Ecto neural progenitor cell (in vitro differentiated cells): ENCODE data around the gene PPM1H.
"Not testable (repeated sequence)": the region's sequence is repeated elsewhere in the genome, so short reads cannot be mapped to it uniquely, and the experiment has no call there.

ENCODE experiments used
- DNase-seq: peaks from one replicate; pipeline ENCODE4 v3.0.0-alpha.2; 2018; ENCODE audit warnings: low spot score

Gene PPM1H

DNA sequence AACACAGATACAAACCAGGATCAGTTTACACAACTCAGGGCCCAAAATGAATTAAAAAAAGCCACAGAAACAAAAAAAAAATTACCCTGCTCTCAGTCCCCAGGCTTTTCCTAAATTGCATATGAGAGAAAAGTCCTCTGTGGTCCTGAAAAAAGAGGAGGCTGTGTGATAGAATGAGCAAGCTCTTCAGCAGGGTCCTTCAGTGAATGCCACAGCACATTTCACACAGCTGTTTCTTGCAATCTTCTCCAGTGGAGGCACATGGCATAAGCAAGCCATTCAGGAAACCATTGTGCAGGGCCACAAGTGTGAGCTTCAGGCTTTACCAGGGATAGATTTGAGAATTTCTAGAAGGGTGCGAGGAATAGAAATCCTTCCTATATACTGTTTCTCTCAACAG, 168.5 kb downstream of the PPM1H start:
- no peak for DNase-seq

DNA sequence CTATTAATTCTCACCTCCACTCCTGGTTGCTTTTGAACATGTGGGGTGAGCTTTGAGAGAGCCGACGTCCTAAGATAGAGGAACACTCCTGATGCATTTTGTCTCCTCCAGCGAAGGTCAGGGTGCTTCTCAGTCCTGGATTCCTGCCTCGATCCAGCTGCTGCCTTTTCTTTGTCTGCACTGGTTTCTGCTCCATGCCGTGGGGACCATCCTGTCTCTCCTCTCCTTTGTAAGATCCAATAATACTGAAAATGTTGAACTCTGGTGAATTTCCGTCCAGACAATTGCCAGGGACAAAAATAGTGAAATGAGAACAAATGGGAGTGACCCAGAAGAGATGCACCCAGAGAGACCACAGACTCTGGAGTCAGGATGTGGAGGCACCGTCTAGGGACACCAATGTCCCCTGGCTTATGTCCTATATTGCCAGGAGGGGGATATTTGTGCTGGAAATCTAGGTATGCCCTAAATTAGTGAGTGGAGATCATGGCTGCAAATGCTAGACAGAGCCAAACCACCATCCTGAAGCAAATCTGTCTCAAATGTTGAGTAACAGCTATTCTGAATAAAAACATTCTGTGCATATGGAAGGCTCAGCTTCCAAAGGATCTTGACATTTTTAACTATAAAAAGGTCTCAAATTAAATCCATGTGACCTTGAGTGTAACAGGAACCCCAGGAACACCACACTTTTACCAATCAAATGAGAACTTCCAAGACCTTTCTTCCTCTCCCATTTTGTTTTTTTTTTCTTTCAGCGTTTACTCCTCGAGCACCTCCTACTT, 170.9 kb downstream of the PPM1H start:
- no peak for DNase-seq

DNA sequence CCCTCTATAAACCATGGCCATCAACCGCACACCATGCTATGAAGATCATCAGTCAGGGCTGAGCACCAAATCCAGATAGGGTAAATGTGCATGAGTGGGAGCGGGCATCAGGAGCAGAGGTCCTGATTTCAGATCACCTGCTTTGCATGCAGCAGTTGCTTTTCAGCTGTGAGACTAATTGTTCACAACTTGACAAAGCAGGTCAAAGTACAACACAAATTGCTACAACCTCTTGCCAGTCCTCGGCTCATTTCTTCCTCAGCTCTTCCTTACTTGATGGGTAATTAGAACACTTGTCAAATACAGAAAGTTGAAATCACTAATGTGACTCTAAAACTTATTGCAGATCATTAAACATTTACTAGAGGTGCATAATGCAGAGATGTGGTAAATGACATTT, 171.6 kb downstream of the PPM1H start:
- no peak for DNase-seq

DNA sequence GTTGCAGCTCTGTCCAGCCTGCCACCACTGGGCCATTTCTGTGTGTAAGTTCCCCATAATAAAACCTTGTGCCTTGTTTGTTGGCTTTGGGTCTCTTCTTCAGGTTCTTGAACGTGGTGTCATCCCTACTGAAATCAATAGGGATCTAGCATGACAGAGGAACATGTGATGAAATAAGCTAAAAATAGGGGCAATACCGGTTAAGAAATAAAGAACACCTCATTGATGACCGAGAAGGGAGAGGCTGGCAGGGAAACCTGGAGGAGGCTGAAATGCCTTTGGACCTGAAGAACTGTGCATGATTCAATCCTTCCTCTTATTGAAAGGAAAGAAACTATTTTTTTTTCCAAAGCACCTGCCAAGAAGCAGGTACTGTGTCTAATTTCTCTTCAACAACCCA, 172.3 kb downstream of the PPM1H start:
- DNase-seq: no peak

DNA sequence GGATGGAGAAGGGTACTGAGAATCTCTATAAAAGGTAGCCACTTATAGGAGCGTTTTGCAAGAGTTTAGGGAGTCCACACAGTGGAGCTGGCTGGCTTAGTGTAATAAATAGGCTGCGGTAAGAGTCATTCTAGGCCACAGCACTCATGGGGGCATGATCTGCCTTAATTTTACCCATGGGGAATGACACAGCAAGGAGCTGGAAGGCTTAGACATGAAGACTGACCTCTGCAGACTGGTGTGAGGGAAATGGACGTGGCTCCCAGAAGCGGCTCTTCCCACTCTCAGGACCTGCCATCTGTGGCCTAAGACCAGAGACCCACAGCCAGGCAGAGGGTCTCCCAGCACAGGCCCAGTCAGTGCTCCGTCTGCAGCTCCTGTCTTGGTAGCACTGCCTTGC, 173.3 kb downstream of the PPM1H start:
- no peak for DNase-seq

DNA sequence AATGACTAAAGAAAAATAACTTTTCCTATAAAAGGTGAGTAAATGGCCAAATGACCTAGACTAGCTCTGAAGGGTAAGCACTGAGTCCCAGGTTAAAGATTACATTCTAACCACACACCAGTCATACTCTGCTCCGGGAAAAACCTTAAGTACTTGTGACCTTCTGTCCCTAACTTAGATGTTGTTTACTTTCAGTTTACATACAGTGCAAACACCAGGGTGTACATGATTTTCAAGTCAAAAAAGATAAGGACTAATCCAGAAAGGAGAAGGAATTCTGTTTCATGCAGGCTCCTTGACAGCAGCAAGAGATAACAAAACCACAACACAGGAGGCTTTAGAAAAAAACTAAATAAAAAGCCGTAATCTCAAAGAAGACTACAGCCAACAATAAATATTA, 174.2 kb downstream of the PPM1H start:
- no peak for DNase-seq

DNA sequence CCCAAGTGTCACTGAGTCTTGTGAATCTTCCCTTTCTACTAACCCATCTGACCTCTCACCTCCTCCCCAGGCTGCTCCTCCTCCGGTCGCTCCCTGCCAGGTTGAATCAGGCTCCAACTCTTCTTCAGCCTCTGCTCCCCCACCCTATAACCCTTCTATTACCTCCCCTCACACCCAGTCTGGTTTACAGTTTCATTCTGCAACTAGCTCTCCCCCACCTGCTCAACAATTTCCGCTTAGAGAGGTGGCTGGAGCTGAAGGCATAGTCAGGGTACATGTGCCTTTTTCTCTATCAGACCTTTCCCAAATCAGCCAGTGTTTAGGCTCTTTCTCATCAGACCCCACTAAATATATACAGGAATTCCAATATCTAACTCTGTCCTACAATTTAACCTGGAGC, 174.6 kb downstream of the PPM1H start:
- DNase-seq: not testable (repeated sequence)

DNA sequence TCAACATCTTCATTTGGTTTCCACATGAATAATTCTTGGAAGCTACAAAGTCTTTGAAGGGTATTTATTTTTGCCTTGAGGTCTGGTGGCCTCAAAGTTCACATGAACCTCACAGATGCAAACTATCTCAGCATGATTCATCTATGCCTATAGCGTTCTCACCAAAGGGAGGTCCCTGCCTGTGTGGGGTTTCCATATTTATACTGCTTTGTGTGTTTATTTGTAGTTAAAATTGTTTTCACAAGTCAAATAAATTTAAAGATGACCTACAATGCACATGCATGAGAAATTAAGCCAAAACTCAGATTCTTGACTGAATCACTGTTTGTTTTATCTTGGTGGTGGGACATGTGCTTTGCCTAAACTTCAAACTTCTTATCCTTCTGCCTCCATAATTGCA, 176.7 kb downstream of the PPM1H start:
- no peak for DNase-seq

DNA sequence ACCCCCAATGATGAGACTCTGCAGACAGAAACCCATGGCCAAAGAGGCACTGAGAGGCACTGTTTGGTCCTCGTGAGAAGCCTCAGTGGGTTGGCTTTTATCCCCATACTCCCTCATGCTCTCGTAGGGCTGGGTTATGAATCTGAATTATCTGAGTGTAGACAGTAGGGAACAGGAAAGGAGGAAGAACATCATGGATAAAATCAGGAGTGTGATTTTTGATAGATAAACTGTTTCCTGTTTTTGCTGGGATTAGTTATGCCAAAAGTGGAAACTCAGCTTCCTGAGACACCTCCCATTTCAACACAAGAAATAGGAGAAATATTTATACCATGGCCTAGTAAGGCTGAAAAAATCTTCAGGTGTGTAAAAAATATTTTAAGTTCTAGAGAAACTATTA, 177.9 kb downstream of the PPM1H start:
- no peak for DNase-seq

DNA sequence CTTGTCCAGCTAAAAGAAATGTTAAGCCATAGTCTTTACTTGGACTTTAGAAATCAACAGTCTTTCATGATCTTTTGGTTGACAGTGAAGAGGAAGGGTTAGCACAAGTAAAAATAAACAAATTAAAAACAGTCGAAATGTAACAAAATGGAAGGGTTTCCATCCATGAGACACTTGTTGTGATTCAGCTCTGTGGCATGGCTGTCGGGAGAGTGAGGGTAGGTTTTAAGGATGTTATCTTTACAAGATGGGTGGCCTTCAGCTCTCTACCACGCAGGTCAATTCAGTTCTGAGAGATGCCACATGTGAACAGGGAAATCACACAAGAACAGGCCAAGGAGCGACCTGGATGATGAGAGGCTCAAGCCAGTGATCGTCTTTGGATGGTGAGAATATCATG, 180.2 kb downstream of the PPM1H start:
- no peak for DNase-seq

DNA sequence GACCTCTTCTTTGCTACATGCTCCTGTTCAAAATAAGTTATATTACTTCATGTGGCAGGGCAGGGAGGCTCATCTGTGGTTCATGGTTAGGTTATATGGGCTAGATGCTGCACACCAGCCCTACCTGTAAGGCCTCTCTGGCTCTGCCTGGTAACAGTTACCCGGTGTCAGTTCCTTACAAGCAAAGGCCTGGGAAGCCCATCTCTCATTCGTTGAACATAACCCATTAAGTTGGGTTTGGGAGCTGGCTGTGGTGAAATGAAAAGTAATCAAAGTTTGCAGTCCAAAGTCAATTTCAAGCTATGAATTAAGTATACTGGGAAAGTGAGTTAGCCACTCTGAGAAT, 183.2 kb downstream of the PPM1H start:
- no peak for DNase-seq

DNA sequence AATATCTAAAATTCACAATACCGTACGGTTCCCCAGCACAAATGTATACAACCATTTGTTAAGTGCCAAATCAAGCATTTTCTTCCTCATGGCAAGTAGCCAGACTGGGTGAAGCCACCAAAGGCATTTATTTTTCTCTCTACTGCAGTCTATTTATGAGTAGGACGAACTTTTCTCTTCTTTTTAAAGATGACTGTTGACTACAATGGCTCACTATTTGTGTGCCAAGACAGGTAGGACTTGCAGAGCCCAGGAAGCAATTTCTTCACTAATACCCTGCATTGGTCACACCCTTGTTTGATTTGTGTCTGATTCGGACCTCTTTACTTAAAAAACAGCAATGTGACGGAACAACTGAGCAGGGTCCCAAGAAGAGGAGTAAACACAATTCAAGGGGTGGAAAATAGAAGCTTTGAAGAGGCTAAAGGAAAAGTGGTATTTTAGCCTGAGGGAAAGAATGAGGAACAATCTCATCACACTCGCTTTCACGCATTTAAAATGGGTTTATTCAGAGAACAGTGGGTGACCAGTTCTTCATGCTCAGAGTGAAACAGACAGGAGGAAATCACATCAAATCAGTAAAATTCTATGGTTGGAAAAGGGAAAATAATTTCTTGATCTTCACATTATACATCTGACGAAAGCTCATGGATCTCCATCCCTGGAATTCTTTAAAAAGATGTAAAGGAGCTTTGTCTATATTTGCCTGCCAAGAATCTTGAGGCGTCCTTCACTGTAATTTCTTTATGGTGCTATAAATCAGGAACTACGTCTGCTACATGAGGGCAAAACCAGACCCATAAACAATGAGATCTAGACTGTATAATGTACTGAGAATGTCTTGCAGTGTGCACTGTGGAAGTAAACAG, 183.8 kb downstream of the PPM1H start:
- DNase-seq: no peak

DNA sequence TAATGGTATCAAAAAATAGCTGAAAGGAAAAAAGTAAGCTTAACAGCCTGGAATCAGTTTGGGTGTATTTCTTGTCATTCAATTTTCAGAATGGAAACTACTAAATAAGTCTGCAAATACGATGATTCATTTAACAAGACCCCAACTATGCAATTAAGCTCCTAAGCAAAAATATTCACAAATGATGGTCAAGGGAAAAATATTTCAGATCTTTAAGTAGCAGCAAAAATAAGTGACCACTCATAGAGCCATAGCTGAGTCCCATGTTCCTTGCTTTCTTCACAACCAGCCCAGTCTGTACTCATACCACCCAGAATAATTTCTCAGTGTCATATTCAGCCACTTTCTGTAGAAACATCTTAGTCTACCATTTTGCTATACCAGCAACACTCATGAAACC, 185.4 kb downstream of the PPM1H start:
- DNase-seq: no peak

DNA sequence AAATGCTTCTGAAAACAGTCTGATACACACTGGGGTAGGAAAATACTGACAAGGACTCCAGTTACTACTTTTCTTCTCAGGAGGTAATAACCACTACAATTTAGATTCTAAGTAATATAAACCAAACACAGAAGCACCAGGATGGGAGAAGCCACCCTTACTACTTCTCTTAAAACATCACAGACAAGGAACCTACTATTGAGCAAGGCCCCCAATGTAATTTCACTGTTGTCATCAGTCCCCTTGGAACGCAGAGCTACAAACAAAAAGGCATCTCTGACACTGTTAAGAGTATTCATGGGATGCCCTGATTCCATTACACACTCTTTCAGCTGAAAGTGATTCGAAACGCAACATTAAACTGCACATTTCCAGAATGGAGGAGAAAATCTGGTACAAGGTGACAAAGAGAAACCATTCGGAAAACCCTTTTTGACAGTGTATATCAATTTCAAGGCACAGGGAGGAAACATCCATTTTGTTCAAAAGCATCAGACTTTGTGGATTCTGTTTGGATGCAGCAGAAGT, 185.9 kb downstream of the PPM1H start:
- no peak for DNase-seq

DNA sequence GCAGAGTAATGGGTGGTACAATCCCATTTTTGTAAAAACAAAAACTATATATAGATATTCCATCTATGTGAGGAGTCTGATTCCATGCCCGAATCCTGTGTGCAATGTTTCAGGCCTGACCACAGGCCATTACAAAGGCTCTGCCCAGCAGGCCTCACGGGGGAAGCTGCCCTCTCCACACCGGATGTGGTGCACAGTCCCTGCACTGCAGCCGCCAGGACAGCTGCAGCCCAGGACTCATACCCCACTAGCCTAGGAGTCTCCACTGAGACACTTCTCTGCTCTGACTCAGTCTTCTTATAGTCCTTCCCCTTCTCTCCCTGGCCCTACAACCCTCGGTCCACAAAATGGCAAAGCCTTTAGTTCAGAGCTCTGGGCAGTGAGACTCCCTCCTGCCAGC, 190.4 kb downstream of the PPM1H start:
- no peak for DNase-seq

DNA sequence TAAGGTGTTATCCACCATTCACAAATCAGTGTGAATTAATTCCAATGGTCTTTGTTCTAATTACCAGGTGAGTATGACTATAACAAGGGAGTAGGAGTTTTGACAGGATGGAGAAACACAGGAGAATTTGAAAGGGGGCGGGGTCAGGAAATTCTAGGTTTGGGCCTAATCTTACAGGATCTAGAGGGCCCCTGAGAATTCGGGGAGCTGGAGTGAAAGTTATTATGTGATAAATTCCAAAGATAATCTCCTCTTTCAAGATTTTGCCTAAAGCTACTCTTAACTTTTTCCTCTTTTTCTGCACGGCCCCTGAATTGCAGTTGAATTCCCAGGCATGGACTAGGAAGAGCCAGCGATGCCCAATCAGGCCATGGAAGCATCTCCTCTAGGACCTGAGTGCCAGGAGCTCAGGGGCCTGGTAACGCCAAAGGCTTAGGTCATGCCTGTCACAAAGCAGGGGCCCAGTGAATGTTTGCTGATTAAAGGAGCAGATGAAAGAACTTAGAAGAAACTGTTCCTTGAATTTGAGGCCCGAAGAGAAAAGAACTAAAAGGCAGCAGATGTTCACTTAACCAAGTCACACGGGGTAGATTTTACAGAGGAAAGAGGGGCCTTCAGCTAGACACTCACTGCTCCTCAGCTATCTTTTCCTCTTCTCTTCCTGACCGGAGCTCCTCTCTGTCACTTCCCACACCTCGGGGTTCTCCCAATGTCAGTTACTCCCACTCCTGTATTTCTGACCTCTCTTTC, 195.5 kb downstream of the PPM1H start:
- no peak for DNase-seq

DNA sequence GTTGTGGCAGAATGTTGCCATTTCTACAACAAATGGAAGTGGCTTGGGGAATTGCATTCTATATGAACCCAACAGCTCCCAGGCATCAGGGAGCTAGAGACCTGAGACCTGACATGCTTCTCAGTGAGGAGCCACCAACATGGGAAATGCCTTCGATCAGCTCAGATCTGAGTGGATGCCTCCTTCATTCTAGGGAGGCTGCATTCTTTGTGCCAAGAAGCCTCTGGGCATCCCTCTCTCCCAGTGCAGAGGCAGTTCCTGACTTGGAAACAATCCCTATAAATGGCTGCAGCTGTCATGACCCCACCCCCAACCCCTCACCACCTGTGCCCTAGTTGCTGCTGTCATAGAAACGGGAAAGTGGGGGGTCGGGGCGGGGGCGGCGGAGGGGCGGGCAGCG, 196.3 kb downstream of the PPM1H start:
- no peak for DNase-seq

DNA sequence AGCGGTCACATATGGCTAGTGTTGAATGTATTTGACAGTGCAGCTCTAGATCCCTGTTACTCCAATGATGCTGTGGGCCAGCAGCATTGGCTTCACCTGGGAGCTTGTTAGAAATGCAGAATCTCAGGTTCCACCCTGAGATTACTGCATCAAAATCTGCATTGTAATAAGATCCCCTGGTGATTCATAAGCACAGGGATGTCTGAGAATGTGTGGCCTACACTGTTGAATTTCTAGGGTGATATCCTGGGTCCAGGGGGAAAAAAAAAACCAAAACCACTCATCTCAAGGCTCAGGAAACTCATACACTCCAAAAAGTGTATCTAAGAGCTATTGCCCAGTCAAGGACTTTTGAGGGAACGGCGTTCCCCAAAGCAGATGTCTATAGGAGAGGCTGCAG, 196.8 kb downstream of the PPM1H start:
- no peak for DNase-seq

DNA sequence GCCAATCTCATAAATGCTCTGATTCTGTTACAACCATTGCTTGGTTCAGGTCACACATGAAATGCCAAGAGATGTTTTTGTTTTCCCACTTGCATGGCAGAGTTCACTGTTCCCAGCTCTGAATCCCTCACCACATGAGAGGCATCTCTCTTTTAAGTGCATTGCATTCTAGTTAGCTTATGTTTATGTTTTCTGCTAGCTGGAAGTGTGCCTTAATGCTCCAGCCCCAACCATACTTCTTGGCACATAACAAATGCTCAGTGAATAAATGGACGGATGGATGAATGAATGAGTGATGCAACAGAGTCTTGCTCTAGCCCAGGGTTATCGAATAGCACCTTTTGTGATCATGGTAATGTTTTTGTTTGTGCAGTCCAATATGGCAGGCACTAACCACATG, 197.3 kb downstream of the PPM1H start:
- DNase-seq: no peak

DNA sequence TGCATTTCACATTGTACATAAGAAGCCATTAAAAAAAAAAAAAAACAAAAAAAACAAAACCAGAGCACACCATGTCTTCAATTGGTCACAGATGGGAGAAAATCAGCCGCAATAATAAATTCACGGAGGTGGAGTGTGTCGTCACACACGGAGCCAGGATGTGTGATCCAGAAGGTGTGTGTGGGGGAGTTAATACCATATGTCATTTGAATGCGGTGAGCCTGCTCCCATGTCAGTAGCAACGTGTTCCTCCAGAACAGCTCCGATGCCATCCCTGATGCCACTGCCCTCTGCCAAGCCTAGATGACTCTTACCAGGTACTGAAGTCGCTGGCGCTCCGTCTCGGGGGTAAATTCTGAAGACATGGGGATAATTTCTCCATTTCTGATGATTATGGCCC, 197.8 kb downstream of the PPM1H start:
- DNase-seq: no peak

DNA sequence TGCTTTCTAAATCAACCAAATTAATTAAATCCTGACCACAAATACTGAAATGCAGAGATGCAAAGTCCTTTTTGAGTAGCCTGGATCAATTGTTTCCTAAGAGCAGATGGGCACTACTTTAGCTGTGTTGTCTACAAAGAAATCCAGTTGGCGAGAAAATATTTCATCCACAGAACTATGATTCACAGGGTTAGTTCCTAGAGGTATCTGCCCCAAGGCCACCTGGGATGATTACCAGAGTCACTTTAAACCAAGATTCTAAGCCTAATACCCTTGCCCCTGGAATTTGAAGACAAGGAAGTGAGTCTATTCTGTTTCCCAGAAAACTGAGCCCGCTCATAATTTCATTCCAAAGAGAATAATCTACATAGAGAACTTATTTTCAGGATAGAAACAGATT, 198.4 kb downstream of the PPM1H start:
- no peak for DNase-seq

DNA sequence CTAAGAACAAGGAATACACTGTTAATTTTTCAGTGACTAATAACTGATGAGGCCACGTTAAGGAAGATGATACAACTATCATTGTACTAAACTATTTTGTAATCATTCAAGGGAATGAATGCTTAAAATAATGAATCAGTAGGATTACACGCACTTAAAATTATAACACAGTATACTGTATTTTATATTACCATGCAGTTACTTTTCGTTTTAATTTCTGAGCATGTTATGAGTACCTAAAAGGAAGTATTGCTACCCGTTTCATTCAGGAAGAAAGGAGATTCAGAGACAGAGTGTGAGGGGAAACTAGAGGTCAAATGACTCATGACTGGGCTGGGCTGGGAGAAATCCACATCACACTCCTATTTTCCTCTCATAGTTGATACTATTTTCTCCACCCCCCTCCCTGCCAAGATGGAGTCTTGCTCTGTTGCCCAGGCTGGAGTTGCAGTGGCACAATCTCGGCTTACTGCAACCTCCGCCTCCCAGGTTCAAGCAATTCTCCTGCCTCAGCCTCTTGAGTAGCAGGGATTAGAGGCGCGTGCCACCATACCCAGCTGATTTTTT, 202.0 kb downstream of the PPM1H start:
- no peak for DNase-seq
